Stimulated activated CD8-positive, alpha-beta memory T cell treated with anti-CD3 and anti-CD28 coated beads, Interleukin-12 subunit alpha, Interleukin-12 subunit beta, amount 100 ng/mL, for 24 hours (primary cell): ENCODE data around the gene OR13C5.

Experiments used
- DNase-seq: peaks from one replicate; pipeline ENCODE4 v3.0.0-alpha.2; 2020; ENCODE audit errors: extremely low read depth

OR13C5 gene

DNA sequence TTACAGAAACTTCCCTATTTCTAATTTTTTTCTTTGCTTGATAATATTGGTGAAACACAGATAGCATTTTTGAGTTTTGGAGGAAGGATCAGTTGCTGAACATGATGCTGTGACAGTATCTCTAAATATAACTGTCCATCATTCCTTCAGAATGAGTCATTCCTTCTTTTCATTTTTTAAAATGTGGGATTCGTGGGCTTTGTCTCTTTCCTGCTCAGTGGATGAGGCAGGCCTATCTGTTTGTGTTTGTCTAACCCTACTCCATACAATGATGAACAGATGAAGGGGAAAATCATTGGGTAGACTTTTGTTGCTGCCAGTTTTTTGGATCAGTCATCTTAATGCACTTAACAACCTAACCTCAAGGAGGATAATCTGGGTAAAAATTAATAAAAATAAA lies 46.0 kb downstream of the OR13C5 start:
- DNase-seq: no peak
